ENCODE data around the gene ALAS1. TPM values are rescaled to one million over a fixed set of nuclear protein-coding genes. Genes with fewer than 3 reads are reported as not detected.

Gene ALAS1
- total and polyA plus RNA-seq, 2 of the 13 experiments (the other 11 are each of a cell fraction or from before 2014, with no cell fraction given), result 36.0 to 43.2 TPM

DNA sequence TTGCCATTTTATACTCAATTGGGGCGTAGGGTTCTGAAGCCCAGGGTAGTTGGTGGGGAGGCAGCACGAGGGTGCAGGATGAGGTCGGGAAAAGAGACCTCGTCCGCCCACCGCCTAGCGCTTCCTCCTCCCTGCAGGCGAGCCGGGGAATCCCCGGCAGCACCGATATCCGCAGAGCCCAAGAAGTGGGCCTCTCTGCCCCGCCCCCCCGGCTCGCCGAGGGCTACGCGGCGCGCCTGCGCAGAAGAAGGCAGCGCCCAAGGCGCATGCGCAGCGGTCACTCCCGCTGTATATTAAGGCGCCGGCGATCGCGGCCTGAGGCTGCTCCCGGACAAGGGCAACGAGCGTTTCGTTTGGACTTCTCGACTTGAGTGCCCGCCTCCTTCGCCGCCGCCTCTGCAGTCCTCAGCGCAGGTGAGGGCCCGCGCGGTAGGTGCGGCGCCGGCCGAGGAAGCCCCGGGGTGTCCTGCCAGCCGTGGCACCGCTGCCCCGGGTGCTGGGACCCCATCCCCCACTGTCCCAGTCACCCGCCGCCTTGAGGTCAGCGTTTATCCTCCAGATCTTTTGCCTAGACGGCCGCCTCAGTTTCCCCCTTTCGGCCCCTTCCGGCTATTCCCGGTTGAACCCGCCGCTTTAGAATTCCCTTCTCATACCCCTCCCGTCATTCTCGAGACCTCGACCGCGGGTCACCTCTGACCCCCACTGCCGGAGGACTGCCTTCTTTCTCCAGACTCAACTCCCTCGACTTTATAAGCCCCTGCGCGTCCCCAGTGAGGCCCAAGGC lies at the start of gene ALAS1 (continued):
- TF ChIP-seq GZF1 (CRISPR knock-in tag; IDR thresholded peaks at IDR 0.05) (peak; percentile 74; the same call in 1 of the 2 replicates), HOXA3 (CRISPR knock-in tag; IDR thresholded peaks at IDR 0.05) (peak; percentile 59; the same call in 1 of the 2 replicates), ZNF615 (CRISPR knock-in tag; IDR thresholded peaks at IDR 0.05; ENCODE audit: borderline replicate concordance) (0 out of 2 replicates have a peak, but pooled peaks have one; percentile 35), DNMT3B (CRISPR knock-in tag; conservative IDR thresholded peaks at IDR 0.05) (0 out of 2 replicates have a peak, but pooled peaks have one; percentile 48), SOX6 (IDR thresholded peaks at IDR 0.05) (no peak), SOX6 (CRISPR knock-in tag; IDR thresholded peaks at IDR 0.05) (no peak; the same call in 1 of the 2 replicates), ZNF343 (CRISPR knock-in tag; IDR thresholded peaks at IDR 0.05) (0 out of 2 replicates have a peak, but pooled peaks have one; percentile 53), POLR2AphosphoS5 (IDR thresholded peaks at IDR 0.05; ENCODE audit: low read depth, low read length) (peak; percentile 94), ZFP36L1 (CRISPR knock-in tag; IDR thresholded peaks at IDR 0.05) (no peak), ERF (CRISPR knock-in tag; IDR thresholded peaks at IDR 0.05) (peak; percentile 83; the same call in 1 of the 2 replicates), ZNF792 (CRISPR knock-in tag; IDR thresholded peaks at IDR 0.05) (peak; percentile 84)
- TF ChIP-seq, protein P1, sequence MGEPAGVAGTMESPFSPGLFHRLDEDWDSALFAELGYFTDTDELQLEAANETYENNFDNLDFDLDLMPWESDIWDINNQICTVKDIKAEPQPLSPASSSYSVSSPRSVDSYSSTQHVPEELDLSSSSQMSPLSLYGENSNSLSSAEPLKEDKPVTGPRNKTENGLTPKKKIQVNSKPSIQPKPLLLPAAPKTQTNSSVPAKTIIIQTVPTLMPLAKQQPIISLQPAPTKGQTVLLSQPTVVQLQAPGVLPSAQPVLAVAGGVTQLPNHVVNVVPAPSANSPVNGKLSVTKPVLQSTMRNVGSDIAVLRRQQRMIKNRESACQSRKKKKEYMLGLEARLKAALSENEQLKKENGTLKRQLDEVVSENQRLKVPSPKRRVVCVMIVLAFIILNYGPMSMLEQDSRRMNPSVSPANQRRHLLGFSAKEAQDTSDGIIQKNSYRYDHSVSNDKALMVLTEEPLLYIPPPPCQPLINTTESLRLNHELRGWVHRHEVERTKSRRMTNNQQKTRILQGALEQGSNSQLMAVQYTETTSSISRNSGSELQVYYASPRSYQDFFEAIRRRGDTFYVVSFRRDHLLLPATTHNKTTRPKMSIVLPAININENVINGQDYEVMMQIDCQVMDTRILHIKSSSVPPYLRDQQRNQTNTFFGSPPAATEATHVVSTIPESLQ (CRISPR knock-in tag; conservative IDR thresholded peaks at IDR 0.05), result 0 out of 2 replicates have a peak, but pooled peaks have one; percentile 64
- TF ChIP-seq, protein P2, sequence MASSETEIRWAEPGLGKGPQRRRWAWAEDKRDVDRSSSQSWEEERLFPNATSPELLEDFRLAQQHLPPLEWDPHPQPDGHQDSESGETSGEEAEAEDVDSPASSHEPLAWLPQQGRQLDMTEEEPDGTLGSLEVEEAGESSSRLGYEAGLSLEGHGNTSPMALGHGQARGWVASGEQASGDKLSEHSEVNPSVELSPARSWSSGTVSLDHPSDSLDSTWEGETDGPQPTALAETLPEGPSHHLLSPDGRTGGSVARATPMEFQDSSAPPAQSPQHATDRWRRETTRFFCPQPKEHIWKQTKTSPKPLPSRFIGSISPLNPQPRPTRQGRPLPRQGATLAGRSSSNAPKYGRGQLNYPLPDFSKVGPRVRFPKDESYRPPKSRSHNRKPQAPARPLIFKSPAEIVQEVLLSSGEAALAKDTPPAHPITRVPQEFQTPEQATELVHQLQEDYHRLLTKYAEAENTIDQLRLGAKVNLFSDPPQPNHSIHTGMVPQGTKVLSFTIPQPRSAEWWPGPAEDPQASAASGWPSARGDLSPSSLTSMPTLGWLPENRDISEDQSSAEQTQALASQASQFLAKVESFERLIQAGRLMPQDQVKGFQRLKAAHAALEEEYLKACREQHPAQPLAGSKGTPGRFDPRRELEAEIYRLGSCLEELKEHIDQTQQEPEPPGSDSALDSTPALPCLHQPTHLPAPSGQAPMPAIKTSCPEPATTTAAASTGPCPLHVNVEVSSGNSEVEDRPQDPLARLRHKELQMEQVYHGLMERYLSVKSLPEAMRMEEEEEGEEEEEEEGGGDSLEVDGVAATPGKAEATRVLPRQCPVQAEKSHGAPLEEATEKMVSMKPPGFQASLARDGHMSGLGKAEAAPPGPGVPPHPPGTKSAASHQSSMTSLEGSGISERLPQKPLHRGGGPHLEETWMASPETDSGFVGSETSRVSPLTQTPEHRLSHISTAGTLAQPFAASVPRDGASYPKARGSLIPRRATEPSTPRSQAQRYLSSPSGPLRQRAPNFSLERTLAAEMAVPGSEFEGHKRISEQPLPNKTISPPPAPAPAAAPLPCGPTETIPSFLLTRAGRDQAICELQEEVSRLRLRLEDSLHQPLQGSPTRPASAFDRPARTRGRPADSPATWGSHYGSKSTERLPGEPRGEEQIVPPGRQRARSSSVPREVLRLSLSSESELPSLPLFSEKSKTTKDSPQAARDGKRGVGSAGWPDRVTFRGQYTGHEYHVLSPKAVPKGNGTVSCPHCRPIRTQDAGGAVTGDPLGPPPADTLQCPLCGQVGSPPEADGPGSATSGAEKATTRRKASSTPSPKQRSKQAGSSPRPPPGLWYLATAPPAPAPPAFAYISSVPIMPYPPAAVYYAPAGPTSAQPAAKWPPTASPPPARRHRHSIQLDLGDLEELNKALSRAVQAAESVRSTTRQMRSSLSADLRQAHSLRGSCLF (CRISPR knock-in tag; IDR thresholded peaks at IDR 0.05; ENCODE audit: borderline replicate concordance), result peak; percentile 32; the same call in 1 of the 2 replicates
- TF ChIP-seq, protein P3, sequence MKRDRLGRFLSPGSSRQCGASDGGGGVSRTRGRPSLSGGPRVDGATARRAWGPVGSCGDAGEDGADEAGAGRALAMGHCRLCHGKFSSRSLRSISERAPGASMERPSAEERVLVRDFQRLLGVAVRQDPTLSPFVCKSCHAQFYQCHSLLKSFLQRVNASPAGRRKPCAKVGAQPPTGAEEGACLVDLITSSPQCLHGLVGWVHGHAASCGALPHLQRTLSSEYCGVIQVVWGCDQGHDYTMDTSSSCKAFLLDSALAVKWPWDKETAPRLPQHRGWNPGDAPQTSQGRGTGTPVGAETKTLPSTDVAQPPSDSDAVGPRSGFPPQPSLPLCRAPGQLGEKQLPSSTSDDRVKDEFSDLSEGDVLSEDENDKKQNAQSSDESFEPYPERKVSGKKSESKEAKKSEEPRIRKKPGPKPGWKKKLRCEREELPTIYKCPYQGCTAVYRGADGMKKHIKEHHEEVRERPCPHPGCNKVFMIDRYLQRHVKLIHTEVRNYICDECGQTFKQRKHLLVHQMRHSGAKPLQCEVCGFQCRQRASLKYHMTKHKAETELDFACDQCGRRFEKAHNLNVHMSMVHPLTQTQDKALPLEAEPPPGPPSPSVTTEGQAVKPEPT (CRISPR knock-in tag; IDR thresholded peaks at IDR 0.05; ENCODE audit: low read depth), result 0 out of 2 replicates have a peak, but pooled peaks have one; percentile 78
- TF ChIP-seq, protein P4, sequence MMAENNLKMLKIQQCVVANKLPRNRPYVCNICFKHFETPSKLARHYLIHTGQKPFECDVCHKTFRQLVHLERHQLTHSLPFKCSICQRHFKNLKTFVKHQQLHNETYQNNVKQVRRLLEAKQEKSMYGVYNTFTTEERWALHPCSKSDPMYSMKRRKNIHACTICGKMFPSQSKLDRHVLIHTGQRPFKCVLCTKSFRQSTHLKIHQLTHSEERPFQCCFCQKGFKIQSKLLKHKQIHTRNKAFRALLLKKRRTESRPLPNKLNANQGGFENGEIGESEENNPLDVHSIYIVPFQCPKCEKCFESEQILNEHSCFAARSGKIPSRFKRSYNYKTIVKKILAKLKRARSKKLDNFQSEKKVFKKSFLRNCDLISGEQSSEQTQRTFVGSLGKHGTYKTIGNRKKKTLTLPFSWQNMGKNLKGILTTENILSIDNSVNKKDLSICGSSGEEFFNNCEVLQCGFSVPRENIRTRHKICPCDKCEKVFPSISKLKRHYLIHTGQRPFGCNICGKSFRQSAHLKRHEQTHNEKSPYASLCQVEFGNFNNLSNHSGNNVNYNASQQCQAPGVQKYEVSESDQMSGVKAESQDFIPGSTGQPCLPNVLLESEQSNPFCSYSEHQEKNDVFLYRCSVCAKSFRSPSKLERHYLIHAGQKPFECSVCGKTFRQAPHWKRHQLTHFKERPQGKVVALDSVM (CRISPR knock-in tag; IDR thresholded peaks at IDR 0.05), result peak; percentile 44; the same call in 1 of the 2 replicates

Measured in HepG2 (cell line).